Spinal cord (tissue), 4 donors: ENCODE results near the gene XK. TPM values are rescaled to one million over a fixed set of nuclear protein-coding genes. Genes with fewer than 3 reads are reported as not detected.

ENCODE experiments used
- polyA plus RNA-seq, 2 donors: library from polyadenylated mRNA; unstranded; fragments of 120-200 nt; gene quantifications; one replicate each; pipeline ENCODE4 v1.2.1, GENCODE V29; 2013; ENCODE audit not compliant: insufficient read length in 2 of 2
- total RNA-seq, 2 donors: library from RNA; depleted of rRNA in 1 of 2; stranded (reverse); fragments of 120-200 nt in 1 of 2; fragments of >200 nt in 1 of 2; gene quantifications; one replicate each; pipeline versions ENCODE4 v1.2.3 to v1.2.4, GENCODE V29; 2013 to 2014

XK gene
- total and polyA plus RNA-seq, 4 donors = 2.6 to 16.1 (median 5.4) TPM

Other genes starting within 250 kb of the XK start
- gene LANCL3, start 114.1 kb upstream of the XK start, total RNA-seq = 10 to 100 TPM in 1 of 2 donors, 1 to 10 TPM in 1; 2.1 to 11.2 TPM
- 1 to 10 TPM; 2.3 to 4.9 TPM for gene LANCL3, start 114.1 kb upstream of the XK start, polyA plus RNA-seq
- 10 to 100 TPM; 31.5 to 72.1 TPM for gene CYBB, start 94.3 kb downstream of the XK start, total RNA-seq
- 10 to 100 TPM; 11.8 to 21.6 TPM for gene CYBB, start 94.3 kb downstream of the XK start, polyA plus RNA-seq
- 10 to 100 TPM; 36.6 to 72.4 TPM for gene DYNLT3, start 161.8 kb downstream of the XK start, total RNA-seq
- gene DYNLT3, start 161.8 kb downstream of the XK start, polyA plus RNA-seq = 10 to 100 TPM; 31.8 to 42.2 TPM